ENCODE measurements around the gene FAM118B.
"Not testable (repeated sequence)": the region's sequence is repeated elsewhere in the genome, so short reads cannot be mapped to it uniquely, and the experiment has no call there.

The FAM118B gene

GRCh38 chr11:126217491-126217890, 5.9 kb downstream of the FAM118B start:
- DNase-seq (ENCODE audit: low read depth in 2 of 2, low spot score in 1 of 2) = no peak

GRCh38 chr11:126219547-126219946, 8.0 kb downstream of the FAM118B start:
- no peak for DNase-seq (ENCODE audit: low read depth in 2 of 2, low spot score in 1 of 2)

GRCh38 chr11:126224647-126225294, 13.2 kb downstream of the FAM118B start:
- DNase-seq (ENCODE audit: low read depth in 2 of 2, low spot score in 1 of 2) = no peak

- no peak for DNase-seq (ENCODE audit: low read depth in 2 of 2, low spot score in 1 of 2)
Measured at GRCh38 chr11:126225295-126225665, 13.7 kb downstream of the FAM118B start.

- no peak for DNase-seq (ENCODE audit: low read depth in 2 of 2, low spot score in 1 of 2)
Measured at GRCh38 chr11:126226334-126227084, 14.9 kb downstream of the FAM118B start.

- DNase-seq (ENCODE audit: low read depth in 2 of 2, low spot score in 1 of 2) = no peak
Measured at GRCh38 chr11:126229858-126230540, 18.4 kb downstream of the FAM118B start.

- no peak for DNase-seq (ENCODE audit: low read depth in 2 of 2, low spot score in 1 of 2)
Measured at GRCh38 chr11:126231725-126232459, 20.3 kb downstream of the FAM118B start.

GRCh38 chr11:126232683-126233082, 21.1 kb downstream of the FAM118B start:
- no peak for DNase-seq (ENCODE audit: low read depth in 2 of 2, low spot score in 1 of 2)

GRCh38 chr11:126233391-126233790, 21.8 kb downstream of the FAM118B start:
- DNase-seq (ENCODE audit: low read depth in 2 of 2, low spot score in 1 of 2) = no peak

- DNase-seq (ENCODE audit: low read depth in 2 of 2, low spot score in 1 of 2) = no peak
Measured at GRCh38 chr11:126246636-126247035, 35.1 kb downstream of the FAM118B start.

- DNase-seq (ENCODE audit: low read depth in 2 of 2, low spot score in 1 of 2) = no peak
Measured at GRCh38 chr11:126253265-126253664, 41.7 kb downstream of the FAM118B start.

GRCh38 chr11:126254819-126255218, 43.2 kb downstream of the FAM118B start:
- DNase-seq (ENCODE audit: low read depth in 2 of 2, low spot score in 1 of 2) = no peak

GRCh38 chr11:126255507-126255906, 43.9 kb downstream of the FAM118B start:
- not testable (repeated sequence) for DNase-seq (ENCODE audit: low read depth in 2 of 2, low spot score in 1 of 2)

- DNase-seq (ENCODE audit: low read depth in 2 of 2, low spot score in 1 of 2) = no peak
Measured at GRCh38 chr11:126256216-126256615, 44.6 kb downstream of the FAM118B start.

GRCh38 chr11:126257144-126257543, 45.6 kb downstream of the FAM118B start:
- DNase-seq (ENCODE audit: low read depth in 2 of 2, low spot score in 1 of 2) = no peak

- no peak for DNase-seq (ENCODE audit: low read depth in 2 of 2, low spot score in 1 of 2)
Measured at GRCh38 chr11:126257764-126258163, 46.2 kb downstream of the FAM118B start.

- no peak for DNase-seq (ENCODE audit: low read depth in 2 of 2, low spot score in 1 of 2)
Measured at GRCh38 chr11:126262216-126262615, 50.6 kb downstream of the FAM118B start.

- DNase-seq (ENCODE audit: low read depth in 2 of 2, low spot score in 1 of 2) = no peak
Measured at GRCh38 chr11:126263489-126263888, 51.9 kb downstream of the FAM118B start.

GRCh38 chr11:126265811-126266210, 54.2 kb downstream of the FAM118B start:
- DNase-seq (ENCODE audit: low read depth in 2 of 2, low spot score in 1 of 2) = no peak

- DNase-seq (ENCODE audit: low read depth in 2 of 2, low spot score in 1 of 2) = no peak
Measured at GRCh38 chr11:126267650-126268049, 56.1 kb downstream of the FAM118B start.

GRCh38 chr11:126268361-126268707, 56.8 kb downstream of the FAM118B start:
- no peak for DNase-seq (ENCODE audit: low read depth in 2 of 2, low spot score in 1 of 2)
